Measurements from ENCODE around the gene TGFBR1.

Gene TGFBR1

DNA sequence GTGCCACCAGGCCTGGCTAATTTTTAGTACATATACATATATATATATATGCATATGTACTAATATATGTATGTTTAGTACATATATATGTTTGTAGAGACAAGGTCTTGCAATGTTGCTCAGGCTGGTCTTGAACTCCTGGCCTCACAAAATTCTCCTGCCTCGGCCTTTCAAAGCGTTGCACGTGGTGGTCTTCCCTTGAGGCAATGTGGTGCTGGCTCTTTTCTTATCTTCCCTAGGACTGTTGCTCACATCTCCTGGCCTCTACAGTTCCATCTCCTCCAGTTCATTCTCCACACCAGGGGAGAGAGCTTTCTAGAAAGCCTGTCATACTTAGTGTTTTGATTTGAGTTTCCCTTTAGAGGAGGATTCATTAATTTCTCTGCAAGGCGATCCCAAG lies 28.9 kb upstream of the TGFBR1 start:
- no peak for TF ChIP-seq ZBTB7A (IDR thresholded peaks at IDR 0.05; ENCODE audit: low read depth)
- no peak for TF ChIP-seq TEAD4 (IDR thresholded peaks at IDR 0.05)
- no peak for TF ChIP-seq TCF12 (IDR thresholded peaks at IDR 0.05; ENCODE audit: low read depth)
- TF ChIP-seq, protein P1, sequence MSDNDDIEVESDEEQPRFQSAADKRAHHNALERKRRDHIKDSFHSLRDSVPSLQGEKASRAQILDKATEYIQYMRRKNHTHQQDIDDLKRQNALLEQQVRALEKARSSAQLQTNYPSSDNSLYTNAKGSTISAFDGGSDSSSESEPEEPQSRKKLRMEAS (IDR thresholded peaks at IDR 0.05), result no peak
- TF ChIP-seq RAD21 (IDR thresholded peaks at IDR 0.05; ENCODE audit: low read depth), result no peak
- TF ChIP-seq YY1 (IDR thresholded peaks at IDR 0.05; ENCODE audit: low read depth), result no peak
- TF ChIP-seq CEBPB (IDR thresholded peaks at IDR 0.05), result no peak
- no peak for TF ChIP-seq EP300 (IDR thresholded peaks at IDR 0.05; ENCODE audit: borderline replicate concordance)

DNA sequence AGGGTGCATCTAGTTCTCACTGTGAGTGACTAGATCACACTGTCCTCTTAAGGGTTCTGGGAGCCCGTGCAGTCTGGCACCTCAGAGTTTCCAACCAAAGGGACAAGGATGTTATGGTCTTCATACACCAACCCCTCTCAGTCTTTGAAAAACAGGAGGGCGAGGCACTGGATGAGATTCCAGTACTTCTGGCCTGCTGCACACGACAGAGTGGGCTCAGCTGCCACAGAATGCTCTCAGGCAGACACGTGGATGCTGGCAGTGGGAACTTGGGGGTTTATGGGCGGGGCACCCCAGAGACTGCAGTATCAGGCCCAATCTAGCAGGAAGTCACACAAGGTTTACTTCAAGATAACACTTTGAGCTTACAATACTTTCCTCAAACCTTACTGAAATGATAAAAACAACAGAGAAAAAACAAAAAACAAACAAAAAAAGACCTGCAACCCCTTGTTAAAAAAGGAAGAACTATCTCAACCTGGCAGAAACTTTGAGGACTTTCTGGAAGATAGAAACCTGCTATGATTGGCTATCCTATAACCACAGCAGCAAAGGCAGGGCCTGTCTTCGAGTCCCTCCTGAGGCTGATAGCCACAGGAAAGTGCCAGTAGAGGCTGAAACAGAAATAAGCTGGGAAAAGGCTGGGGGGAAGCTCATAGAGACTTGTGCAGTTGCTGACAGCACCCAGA lies 28.3 kb upstream of the TGFBR1 start:
- TF ChIP-seq RAD21 (IDR thresholded peaks at IDR 0.05; ENCODE audit: low read depth), result no peak
- no peak for TF ChIP-seq YY1 (IDR thresholded peaks at IDR 0.05; ENCODE audit: low read depth)

DNA sequence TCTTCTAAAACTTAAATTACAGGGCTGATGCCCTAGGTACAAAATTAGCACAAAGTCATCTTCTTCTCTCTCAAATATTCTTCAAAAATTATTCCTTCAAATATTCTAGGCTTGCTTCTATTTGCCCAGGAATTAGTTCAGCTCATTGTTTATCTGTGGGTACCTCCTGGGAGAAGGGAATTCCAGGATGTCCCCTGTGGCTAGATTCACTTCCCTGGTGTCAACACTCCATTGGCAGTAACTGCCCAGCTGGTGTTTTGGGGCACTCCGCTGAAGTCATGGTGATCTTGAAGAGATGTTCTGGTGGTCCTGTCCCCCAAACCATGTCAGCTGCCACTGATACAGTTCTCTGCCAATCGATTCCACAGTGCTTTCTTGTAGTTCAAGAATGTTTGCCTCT lies 26.2 kb upstream of the TGFBR1 start:
- TF ChIP-seq, protein P2, sequence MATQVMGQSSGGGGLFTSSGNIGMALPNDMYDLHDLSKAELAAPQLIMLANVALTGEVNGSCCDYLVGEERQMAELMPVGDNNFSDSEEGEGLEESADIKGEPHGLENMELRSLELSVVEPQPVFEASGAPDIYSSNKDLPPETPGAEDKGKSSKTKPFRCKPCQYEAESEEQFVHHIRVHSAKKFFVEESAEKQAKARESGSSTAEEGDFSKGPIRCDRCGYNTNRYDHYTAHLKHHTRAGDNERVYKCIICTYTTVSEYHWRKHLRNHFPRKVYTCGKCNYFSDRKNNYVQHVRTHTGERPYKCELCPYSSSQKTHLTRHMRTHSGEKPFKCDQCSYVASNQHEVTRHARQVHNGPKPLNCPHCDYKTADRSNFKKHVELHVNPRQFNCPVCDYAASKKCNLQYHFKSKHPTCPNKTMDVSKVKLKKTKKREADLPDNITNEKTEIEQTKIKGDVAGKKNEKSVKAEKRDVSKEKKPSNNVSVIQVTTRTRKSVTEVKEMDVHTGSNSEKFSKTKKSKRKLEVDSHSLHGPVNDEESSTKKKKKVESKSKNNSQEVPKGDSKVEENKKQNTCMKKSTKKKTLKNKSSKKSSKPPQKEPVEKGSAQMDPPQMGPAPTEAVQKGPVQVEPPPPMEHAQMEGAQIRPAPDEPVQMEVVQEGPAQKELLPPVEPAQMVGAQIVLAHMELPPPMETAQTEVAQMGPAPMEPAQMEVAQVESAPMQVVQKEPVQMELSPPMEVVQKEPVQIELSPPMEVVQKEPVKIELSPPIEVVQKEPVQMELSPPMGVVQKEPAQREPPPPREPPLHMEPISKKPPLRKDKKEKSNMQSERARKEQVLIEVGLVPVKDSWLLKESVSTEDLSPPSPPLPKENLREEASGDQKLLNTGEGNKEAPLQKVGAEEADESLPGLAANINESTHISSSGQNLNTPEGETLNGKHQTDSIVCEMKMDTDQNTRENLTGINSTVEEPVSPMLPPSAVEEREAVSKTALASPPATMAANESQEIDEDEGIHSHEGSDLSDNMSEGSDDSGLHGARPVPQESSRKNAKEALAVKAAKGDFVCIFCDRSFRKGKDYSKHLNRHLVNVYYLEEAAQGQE (IDR thresholded peaks at IDR 0.05; ENCODE audit: low read depth), result no peak
- TF ChIP-seq, protein P1 (IDR thresholded peaks at IDR 0.05), result no peak
- TF ChIP-seq NFIC (IDR thresholded peaks at IDR 0.05) (no peak), RAD21 (IDR thresholded peaks at IDR 0.05; ENCODE audit: low read depth) (no peak), TEAD4 (IDR thresholded peaks at IDR 0.05) (no peak), TAF1 (IDR thresholded peaks at IDR 0.05; ENCODE audit: low read depth) (no peak), FOXM1 (IDR thresholded peaks at IDR 0.05; ENCODE audit: borderline replicate concordance, low read depth) (no peak)

DNA sequence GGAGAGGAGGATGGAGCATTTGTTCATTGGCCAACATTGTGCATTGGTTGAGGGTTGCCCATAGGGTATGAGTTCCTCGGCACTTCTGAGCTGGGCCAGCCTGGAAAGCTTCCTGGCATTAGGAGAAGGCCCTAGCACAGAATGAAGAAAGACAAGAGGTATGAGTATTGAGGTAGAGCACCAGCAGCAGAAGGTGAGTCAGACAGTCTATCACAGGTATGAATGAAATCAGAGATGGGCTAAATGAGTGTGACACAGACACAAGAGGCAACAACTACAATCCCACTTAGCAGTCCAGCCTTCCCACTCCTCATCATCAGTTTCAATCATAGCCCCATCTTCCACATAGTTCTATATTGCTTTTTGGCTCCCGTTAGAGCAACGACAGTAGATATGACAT lies 25.4 kb upstream of the TGFBR1 start:
- TF ChIP-seq, protein P3, sequence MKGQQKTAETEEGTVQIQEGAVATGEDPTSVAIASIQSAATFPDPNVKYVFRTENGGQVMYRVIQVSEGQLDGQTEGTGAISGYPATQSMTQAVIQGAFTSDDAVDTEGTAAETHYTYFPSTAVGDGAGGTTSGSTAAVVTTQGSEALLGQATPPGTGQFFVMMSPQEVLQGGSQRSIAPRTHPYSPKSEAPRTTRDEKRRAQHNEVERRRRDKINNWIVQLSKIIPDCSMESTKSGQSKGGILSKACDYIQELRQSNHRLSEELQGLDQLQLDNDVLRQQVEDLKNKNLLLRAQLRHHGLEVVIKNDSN (IDR thresholded peaks at IDR 0.05), result no peak
- no peak for TF ChIP-seq TAF1 (IDR thresholded peaks at IDR 0.05; ENCODE audit: low read depth)
- no peak for TF ChIP-seq RAD21 (IDR thresholded peaks at IDR 0.05; ENCODE audit: low read depth)
- TF ChIP-seq NFIC (IDR thresholded peaks at IDR 0.05), result no peak

DNA sequence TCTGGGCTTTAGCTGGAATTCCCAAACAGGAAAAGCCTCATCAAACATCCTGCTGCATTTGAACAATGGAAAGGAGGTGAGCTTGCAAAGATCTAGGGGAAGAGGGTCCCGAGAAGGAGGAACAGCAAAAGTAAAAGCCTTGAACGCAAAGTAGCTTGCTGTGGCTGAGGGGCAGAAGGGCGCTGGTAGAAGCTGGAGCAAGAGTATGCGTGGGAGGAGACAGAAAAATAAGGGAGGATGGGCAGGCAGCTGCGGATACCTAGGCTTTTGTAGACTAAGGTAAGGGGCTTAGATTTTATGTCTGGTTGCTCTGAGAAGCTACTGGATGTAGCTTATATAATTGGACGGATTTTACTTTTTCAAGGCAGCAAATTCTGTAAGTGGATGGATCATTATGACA lies 21.9 kb upstream of the TGFBR1 start:
- TF ChIP-seq, protein P2 (IDR thresholded peaks at IDR 0.05; ENCODE audit: low read depth), result no peak
- TF ChIP-seq EP300 (IDR thresholded peaks at IDR 0.05; ENCODE audit: borderline replicate concordance) (no peak), RAD21 (IDR thresholded peaks at IDR 0.05; ENCODE audit: low read depth) (no peak), NFIC (IDR thresholded peaks at IDR 0.05) (no peak), TAF1 (IDR thresholded peaks at IDR 0.05; ENCODE audit: low read depth) (no peak), TEAD4 (IDR thresholded peaks at IDR 0.05) (no peak), CREB1 (IDR thresholded peaks at IDR 0.05; ENCODE audit: low read depth) (no peak), EGR1 (IDR thresholded peaks at IDR 0.05) (no peak), YY1 (IDR thresholded peaks at IDR 0.05; ENCODE audit: low read depth) (no peak), FOXM1 (IDR thresholded peaks at IDR 0.05; ENCODE audit: borderline replicate concordance, low read depth) (no peak), CEBPB (IDR thresholded peaks at IDR 0.05) (no peak), ZBTB7A (IDR thresholded peaks at IDR 0.05; ENCODE audit: low read depth) (no peak), TCF12 (IDR thresholded peaks at IDR 0.05; ENCODE audit: low read depth) (no peak)
- TF ChIP-seq, protein P3 (IDR thresholded peaks at IDR 0.05), result no peak
- TF ChIP-seq, protein P1 (IDR thresholded peaks at IDR 0.05), result no peak
